ENCODE results near the gene RELA. TPM values are rescaled to one million over a fixed set of nuclear protein-coding genes. Genes with fewer than 3 reads are reported as not detected.
A peak's percentile ranks its signal among the peaks of the same experiment; 100 is the strongest.

The RELA gene
- total RNA-seq, 1 donor: 31.8 TPM

DNA sequence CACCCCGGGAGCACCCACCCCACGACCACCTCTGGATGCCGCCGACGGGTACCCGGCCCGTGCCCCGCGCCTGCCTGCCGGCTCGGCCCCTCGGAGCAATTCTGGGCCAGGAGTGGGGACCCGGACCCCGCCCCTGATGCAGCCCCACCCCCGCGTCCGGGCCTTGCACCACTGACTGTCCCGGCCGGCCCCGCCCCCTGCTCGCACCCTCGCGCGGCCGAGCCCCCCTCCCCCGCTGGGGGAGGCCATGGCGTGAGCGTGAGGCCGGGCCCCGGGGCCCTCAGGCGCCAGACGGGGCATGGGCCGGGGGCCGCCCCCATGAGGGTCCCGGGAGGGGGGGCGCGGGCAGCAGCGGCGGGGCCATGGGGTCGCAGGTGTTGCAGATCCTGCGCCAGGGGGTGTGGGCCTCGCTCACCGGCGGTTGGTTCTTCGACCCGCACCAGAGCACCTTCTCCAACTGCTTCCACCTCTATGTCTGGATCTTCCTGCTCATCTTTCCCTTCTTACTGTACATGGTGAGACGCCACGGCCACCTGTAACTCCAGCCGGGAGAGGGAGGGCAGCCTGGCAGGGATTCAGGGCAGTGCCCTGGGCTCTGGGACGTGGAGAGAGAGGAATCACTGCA is 46.7 kb downstream of the RELA start:
- Histone ChIP-seq H3K4me1 (ENCODE audit: insufficient read depth, low read length) (peaks cover 28% of the 10 kb centered on the region), H3K4me2 (ENCODE audit: insufficient read depth, low read length) (peak overlapping the region; percentile 88), H3K27ac (ENCODE audit: low read depth, low read length) (peak overlapping the region; percentile 63), H3K27me3 (ENCODE audit: insufficient read depth, low read length) (no peaks in the 10 kb centered on the region), H3K79me2 (ENCODE audit: insufficient read depth, low read length) (peaks cover 89% of the 10 kb centered on the region), H3K36me3 (ENCODE audit: insufficient read depth, low read length) (peaks cover 37% of the 10 kb centered on the region), H3K9me3 (ENCODE audit: low read depth, low read length) (no peaks in the 10 kb centered on the region), H3K4me3 (ENCODE audit: insufficient read depth, low read length) (peak overlapping the region; percentile 83), H4K20me1 (ENCODE audit: insufficient read depth, low read length) (peaks cover 41% of the 10 kb centered on the region), H2AFZ (ENCODE audit: low read length) (no peak overlapping the region)
- TF ChIP-seq, protein P1, sequence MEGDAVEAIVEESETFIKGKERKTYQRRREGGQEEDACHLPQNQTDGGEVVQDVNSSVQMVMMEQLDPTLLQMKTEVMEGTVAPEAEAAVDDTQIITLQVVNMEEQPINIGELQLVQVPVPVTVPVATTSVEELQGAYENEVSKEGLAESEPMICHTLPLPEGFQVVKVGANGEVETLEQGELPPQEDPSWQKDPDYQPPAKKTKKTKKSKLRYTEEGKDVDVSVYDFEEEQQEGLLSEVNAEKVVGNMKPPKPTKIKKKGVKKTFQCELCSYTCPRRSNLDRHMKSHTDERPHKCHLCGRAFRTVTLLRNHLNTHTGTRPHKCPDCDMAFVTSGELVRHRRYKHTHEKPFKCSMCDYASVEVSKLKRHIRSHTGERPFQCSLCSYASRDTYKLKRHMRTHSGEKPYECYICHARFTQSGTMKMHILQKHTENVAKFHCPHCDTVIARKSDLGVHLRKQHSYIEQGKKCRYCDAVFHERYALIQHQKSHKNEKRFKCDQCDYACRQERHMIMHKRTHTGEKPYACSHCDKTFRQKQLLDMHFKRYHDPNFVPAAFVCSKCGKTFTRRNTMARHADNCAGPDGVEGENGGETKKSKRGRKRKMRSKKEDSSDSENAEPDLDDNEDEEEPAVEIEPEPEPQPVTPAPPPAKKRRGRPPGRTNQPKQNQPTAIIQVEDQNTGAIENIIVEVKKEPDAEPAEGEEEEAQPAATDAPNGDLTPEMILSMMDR (IDR thresholded peaks at IDR 0.05; ENCODE audit: extremely low read depth, low read depth, low read length): no peak
- peak; percentile 97 for DNase-seq (ENCODE audit: insufficient read length, low spot score, missing footprints)

DNA sequence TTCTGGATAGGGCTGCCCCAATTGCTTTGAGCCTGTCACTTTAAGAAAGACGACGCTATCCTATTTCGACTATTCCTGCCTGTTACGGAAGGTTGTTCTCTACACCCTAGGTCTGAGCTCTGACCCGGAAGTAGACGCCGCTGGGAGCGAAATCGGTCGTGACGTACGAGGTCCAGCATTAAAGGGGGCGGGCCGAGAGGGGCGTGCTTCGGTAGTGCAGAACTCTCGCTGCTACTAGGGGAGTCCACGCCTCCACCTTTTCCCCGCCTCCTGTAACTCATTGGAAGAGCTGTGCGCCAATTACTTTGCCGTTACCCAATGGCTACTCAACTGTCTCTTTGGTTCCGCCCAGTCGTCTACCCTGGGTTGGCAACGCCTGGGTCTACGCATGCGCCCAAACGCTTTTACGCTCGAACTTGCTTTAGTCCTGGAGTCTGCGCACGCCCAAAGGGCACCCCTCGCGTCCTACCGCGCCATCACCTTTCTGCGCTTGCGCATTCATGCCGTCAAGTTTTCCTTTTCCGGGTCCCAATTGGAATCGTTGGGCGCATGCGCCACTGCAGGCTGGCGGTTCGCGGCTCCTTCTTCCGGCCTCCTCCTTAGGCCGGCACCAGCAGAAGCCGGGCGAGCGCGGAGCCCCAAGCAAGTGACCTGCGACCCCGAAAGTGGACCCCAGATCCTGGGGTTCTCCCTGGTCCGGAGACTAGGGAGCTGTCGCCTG is 47.3 kb downstream of the RELA start, which contains the start of gene PCNX3:
Gene PCNX3, plus strand, starts transcription at position 548 of the 721 bp plus-strand sequence. CDS start 536 bp downstream, outside the sequence.
- H3K9me3 ChIP-seq (ENCODE audit: low read depth, low read length): no peaks in the 10 kb centered on the region
- H3K4me2 ChIP-seq (ENCODE audit: insufficient read depth, low read length): peak within 1 kb of the TSS; percentile 94
- no peaks in the 10 kb centered on the region for H3K27me3 ChIP-seq (ENCODE audit: insufficient read depth, low read length)
- H3K27ac ChIP-seq (ENCODE audit: low read depth, low read length): peak within 1 kb of the TSS; percentile 92
- H3K4me1 ChIP-seq (ENCODE audit: insufficient read depth, low read length): peaks cover 28% of the 10 kb centered on the region
- TF ChIP-seq, protein P1 (IDR thresholded peaks at IDR 0.05; ENCODE audit: extremely low read depth, low read depth, low read length): no peak
- H4K20me1 ChIP-seq (ENCODE audit: insufficient read depth, low read length): peaks cover 47% of the 10 kb centered on the region
- H3K36me3 ChIP-seq (ENCODE audit: insufficient read depth, low read length): peaks cover 32% of the 10 kb centered on the region
- DNase-seq (ENCODE audit: insufficient read length, low spot score, missing footprints): peak; percentile 100
- peak within 1 kb of the TSS; percentile 93 for H3K4me3 ChIP-seq (ENCODE audit: insufficient read depth, low read length)
- peaks cover 90% of the 10 kb centered on the region for H3K79me2 ChIP-seq (ENCODE audit: insufficient read depth, low read length)
- H2AFZ ChIP-seq (ENCODE audit: low read length): peak within 1 kb of the TSS; percentile 88

DNA sequence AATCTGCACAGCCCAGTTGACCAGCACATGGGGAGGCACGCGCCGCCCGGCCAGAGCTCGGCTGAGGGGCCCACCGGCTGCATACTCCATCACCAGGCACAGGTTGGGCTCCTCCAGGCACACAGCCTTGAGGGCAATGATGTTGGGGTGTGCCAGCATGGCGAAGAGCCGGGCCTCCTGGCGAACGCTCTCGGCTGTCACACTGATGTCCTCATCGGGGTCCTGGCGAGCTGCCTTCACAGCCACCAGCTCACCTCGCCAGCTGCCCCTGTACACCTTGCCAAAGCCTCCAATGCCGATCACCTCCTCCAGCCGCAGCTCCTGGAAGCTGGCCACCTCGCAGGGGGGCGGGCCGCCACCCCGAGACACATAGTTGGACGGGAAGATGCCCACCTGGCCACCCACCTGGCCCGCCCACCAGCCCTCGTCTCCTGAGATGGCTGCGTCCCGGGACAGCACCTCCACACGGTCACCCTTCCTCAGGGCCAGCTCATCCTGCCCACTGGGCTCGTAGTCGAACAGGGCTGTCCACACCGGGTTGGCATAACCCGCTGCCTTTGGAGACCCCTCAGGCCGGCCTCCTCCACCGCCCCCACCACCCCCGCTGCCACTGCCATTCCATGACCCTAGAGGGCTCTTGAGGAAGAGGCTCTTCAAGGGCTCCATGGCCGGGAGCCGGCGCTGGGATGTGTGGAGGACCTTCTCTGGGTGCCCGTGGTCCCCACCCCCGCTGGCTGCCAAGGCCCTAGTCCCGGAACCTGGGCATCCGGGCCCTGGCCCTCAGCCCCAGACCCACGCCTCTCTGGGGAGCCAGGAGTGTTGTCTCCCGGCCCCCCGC is 49.4 kb downstream of the RELA start:
- peak; percentile 89 for DNase-seq (ENCODE audit: insufficient read length, low spot score, missing footprints)
- Histone ChIP-seq H3K27ac (ENCODE audit: low read depth, low read length) (peak overlapping the region; percentile 92), H3K9me3 (ENCODE audit: low read depth, low read length) (no peaks in the 10 kb centered on the region), H3K36me3 (ENCODE audit: insufficient read depth, low read length) (peaks cover 18% of the 10 kb centered on the region), H3K27me3 (ENCODE audit: insufficient read depth, low read length) (no peaks in the 10 kb centered on the region), H3K4me1 (ENCODE audit: insufficient read depth, low read length) (peaks cover 36% of the 10 kb centered on the region), H2AFZ (ENCODE audit: low read length) (no peak overlapping the region), H4K20me1 (ENCODE audit: insufficient read depth, low read length) (peaks cover 56% of the 10 kb centered on the region), H3K4me2 (ENCODE audit: insufficient read depth, low read length) (peak overlapping the region; percentile 94), H3K79me2 (ENCODE audit: insufficient read depth, low read length) (peaks cover 88% of the 10 kb centered on the region), H3K4me3 (ENCODE audit: insufficient read depth, low read length) (peak overlapping the region; percentile 93)
- TF ChIP-seq, protein P1 (IDR thresholded peaks at IDR 0.05; ENCODE audit: extremely low read depth, low read depth, low read length): no peak
